B cell (primary cell): ENCODE measurements around the gene NDEL1. TPM values are rescaled to one million over a fixed set of nuclear protein-coding genes. Genes with fewer than 3 reads are reported as not detected.
"Not testable (repeated sequence)": the region's sequence is repeated elsewhere in the genome, so short reads cannot be mapped to it uniquely, and the experiment has no call there.

Source experiments
- ATAC-seq: fragments of 200-7000 bp; cut with Tn5 transposase; one replicate; pipeline ENCODE4 v1.10.0; 2021; ENCODE audit warnings: low read depth, mild to moderate bottlenecking, moderate number of reproducible peaks, moderate library complexity
- CTCF ChIA-PET: fragments of 350-600 bp; sonication (Branson Sonifier 250); formaldehyde crosslinking; loops from one replicate; lab custom pipeline; 2021; ENCODE audit warnings: antibody characterized with exemption, inconsistent platforms; lab: Charles Lee
- POLR2A ChIA-PET: fragments of 350-600 bp; sonication (Branson Sonifier 250); formaldehyde crosslinking; loops from one replicate; lab custom pipeline; 2021; ENCODE audit warnings: antibody characterized with exemption; lab: Charles Lee
- DNase-seq: peaks from one replicate; pipeline ENCODE4 v3.0.0; 2013
- H2AFZ ChIP-seq: 2 replicates; pipeline ENCODE4 v1.6.1; 2012; ENCODE audit warnings: mild to moderate bottlenecking, low read depth, low read length; ENCODE audit not compliant: insufficient read depth, poor library complexity, severe bottlenecking
- H3K27ac ChIP-seq, 2 donors: 1 replicate in 1 of 2; 2 replicates in 1 of 2; pipeline ENCODE4 v1.5.1; 2012 to 2013; ENCODE audit warnings: low read length in 2 of 2, mild to moderate bottlenecking in 2 of 2, moderate library complexity in 1 of 2
- H3K27me3 ChIP-seq, 4 experiments: fragments of 200-600 bp in 1 of 4; sonication (generic) in 1 of 4; replicated peaks in 1 of 4; 1 replicate in 2 of 4; 2 replicates in 2 of 4; pipeline versions ENCODE4 v1.6.1 to v1.7.0; 2013 to 2016; ENCODE audit warnings: low read length in 3 of 4, mild to moderate bottlenecking in 2 of 4, mixed read lengths in 1 of 4, moderate library complexity in 1 of 4; ENCODE audit not compliant: insufficient read depth in 4 of 4, control insufficient read depth in 3 of 4; ENCODE audit errors: control extremely low read depth in 1 of 4
- H3K36me3 ChIP-seq, 2 experiments: replicated peaks in 1 of 2; 1 replicate in 1 of 2; 2 replicates in 1 of 2; pipeline versions ENCODE4 v1.6.1 to v1.7.1; 2013; ENCODE audit warnings: low read length in 1 of 2; ENCODE audit not compliant: insufficient read depth in 2 of 2, control insufficient read depth in 1 of 2; ENCODE audit errors: control extremely low read depth in 1 of 2, extremely low read depth in 1 of 2
- H3K4me1 ChIP-seq, 2 donors: fragments of 200-600 bp in 1 of 2; sonication (generic) in 1 of 2; 1 replicate in 1 of 2; 2 replicates in 1 of 2; pipeline versions ENCODE4 v1.5.1 to v1.6.1; 2013 to 2017; ENCODE audit warnings: low read length in 2 of 2; ENCODE audit not compliant: control insufficient read depth in 2 of 2, insufficient read depth in 2 of 2
- H3K4me2 ChIP-seq: replicated peaks from 2 replicates; pipeline ENCODE3; 2012; ENCODE audit warnings: mild to moderate bottlenecking, low read depth, low read length; ENCODE audit not compliant: poor library complexity, severe bottlenecking
- H3K4me3 ChIP-seq, 5 experiments: fragments of 200-600 bp in 1 of 5; sonication (generic) in 1 of 5; 1 replicate in 3 of 5; 2 replicates in 2 of 5; pipeline versions ENCODE4 v1.5.1 to v1.7.0; 2011 to 2016; ENCODE audit warnings: low read length in 4 of 5, mild to moderate bottlenecking in 4 of 5, low read depth in 2 of 5, control low read depth in 1 of 5, moderate library complexity in 1 of 5; ENCODE audit not compliant: insufficient read depth in 1 of 5; ENCODE audit errors: control extremely low read depth in 1 of 5, extremely low read depth in 1 of 5
- H3K79me2 ChIP-seq: fragments of 200-600 bp; sonication (generic); one replicate; pipeline ENCODE4 v1.6.0; 2016; ENCODE audit warnings: low read length; ENCODE audit not compliant: control insufficient read depth, insufficient read depth
- H3K9ac ChIP-seq: fragments of 200-600 bp; sonication (generic); 2 replicates; pipeline ENCODE4 v1.6.1; 2017; ENCODE audit warnings: mild to moderate bottlenecking, low read length, moderate library complexity
- H3K9me3 ChIP-seq, 3 donors: one replicate each; pipeline versions ENCODE4 v1.6.1 to v1.7.1; 2013; ENCODE audit warnings: low read length in 2 of 3; ENCODE audit not compliant: control insufficient read depth in 2 of 3, insufficient read depth in 1 of 3; ENCODE audit errors: control extremely low read depth in 1 of 3
- H4K20me1 ChIP-seq: 2 replicates; pipeline ENCODE4 v1.6.0; 2012; ENCODE audit warnings: mild to moderate bottlenecking, low read length; ENCODE audit not compliant: insufficient read depth, control insufficient read depth, poor library complexity, severe bottlenecking
- H3K27ac Mint-ChIP-seq: one replicate; pipeline ENCODE4 v1.8.0; 2021; ENCODE audit warnings: mixed read lengths
- H3K27me3 Mint-ChIP-seq: one replicate; pipeline ENCODE4 v1.8.0; 2021; ENCODE audit warnings: mixed read lengths
- H3K4me1 Mint-ChIP-seq: one replicate; pipeline ENCODE4 v1.8.0; 2021; ENCODE audit warnings: mixed read lengths
- H3K4me3 Mint-ChIP-seq: one replicate; pipeline ENCODE4 v1.8.0; 2021; ENCODE audit warnings: mixed read lengths
- H3K9me3 Mint-ChIP-seq: one replicate; pipeline ENCODE4 v1.8.0; 2022; ENCODE audit warnings: mixed read lengths; ENCODE audit not compliant: insufficient read depth
- CTCF ChIP-seq: fragments of 200-600 bp; IDR thresholded peaks from one replicate; pipeline ENCODE4 v1.8.0; 2022; ENCODE audit warnings: antibody characterized with exemption, mild to moderate bottlenecking
- EZH2 ChIP-seq: IDR thresholded peaks from 2 replicates; pipeline ENCODE4 v1.6.1; 2012; ENCODE audit warnings: borderline replicate concordance, low read depth, mild to moderate bottlenecking, moderate library complexity, low read length; ENCODE audit not compliant: insufficient read depth, poor library complexity, severe bottlenecking
- WGBS: methylation state at CpG from one replicate; pipeline ENCODE4 v1.1.5; 2013; ENCODE audit warnings: missing lambda C conversion rate; ENCODE audit not compliant: insufficient coverage; 5-methylcytosine and 5-hydroxymethylcytosine counted together
- intact Hi-C: fragments of 100-400 bp; cut with micrococcal nuclease; formaldehyde crosslinking; loops from one replicate; pipeline ENCODE4 v1.10.0; 2022
- polyA plus RNA-seq: library from polyadenylated mRNA; depleted of rRNA; stranded (reverse); fragments of >200 nt; gene quantifications from 2 replicates; pipeline ENCODE4 v1.2.3, GENCODE V29; 2012
- total RNA-seq, 2 donors: library from RNA; stranded (reverse); fragments of 120-200 nt in 1 of 2; gene quantifications; 1 replicate in 1 of 2; 2 replicates in 1 of 2; pipeline versions ENCODE4 v1.2.3 to v1.2.4, GENCODE V29; 2013 to 2022

The NDEL1 gene
- total and polyA plus RNA-seq, 2 donors (not counting 1 experiment from before 2014, with no cell fraction given) = 30.2 to 108 TPM

DNA sequence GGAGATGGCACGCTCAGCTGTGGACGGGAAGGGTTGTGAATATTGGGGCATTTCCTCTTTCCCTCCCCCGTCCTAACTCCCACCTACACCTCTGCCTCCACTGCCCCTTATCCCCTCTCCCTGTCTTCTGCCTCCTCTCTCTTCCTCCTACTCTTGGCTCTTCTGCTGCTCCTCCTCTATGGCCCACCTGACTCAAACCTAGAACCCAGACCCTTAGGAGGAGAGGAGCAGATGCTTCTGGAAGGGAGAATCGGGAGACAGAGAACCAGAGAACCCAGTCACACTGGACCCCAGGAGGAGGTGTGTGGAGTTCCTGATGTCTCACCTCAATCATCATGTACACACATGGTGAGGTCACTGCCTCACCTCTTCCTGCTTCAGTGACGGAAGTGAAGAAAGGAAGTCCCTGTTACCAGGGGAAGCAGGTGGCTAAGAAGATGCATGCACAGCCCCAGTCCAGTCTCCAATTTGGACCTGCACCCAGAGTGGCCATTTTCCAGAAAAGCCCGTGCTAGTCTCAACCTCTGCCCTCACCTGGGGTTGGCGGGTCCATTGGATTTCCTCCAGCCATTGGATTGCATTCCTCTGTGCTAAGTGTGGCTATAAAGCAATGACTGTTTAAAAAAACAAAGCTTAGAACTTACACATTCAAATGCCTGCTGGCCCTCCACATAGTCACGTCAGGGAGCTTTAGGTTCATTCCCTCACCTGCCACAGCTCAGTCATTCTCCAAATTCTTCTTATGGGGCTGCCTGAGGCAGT, 42.0 kb upstream of the NDEL1 start:
- Mint-ChIP-seq H3K4me1 (peaks cover 9% of the 10 kb centered on the region), H3K4me3 (peak overlapping the region; percentile 45), H3K27ac (no peak overlapping the region), H3K9me3 (no peaks in the 10 kb centered on the region), H3K27me3 (peaks cover 19% of the 10 kb centered on the region)
- H3K79me2 ChIP-seq = no peaks in the 10 kb centered on the region
- no peak overlapping the region for H3K9ac ChIP-seq
- H3K4me1 ChIP-seq = peaks cover 11 to 14% of the 10 kb centered on the region in 2 donors
- peak overlapping the region; percentile 10 to 21 for H3K27ac ChIP-seq
- H3K36me3 ChIP-seq = no peaks in the 10 kb centered on the region
- H4K20me1 ChIP-seq = no peaks in the 10 kb centered on the region
- DNase-seq (peak; percentile 66), ATAC-seq (peak; percentile 71)
- POLR2A ChIA-PET = no interaction called here
- CTCF ChIA-PET = interaction anchor here (0.7 to 1.8 kb wide), 5 partner anchors 10 to 392 kb away, joined by 3 to 6 read pairs (median 5); no protein-coding TSS in a partner anchor
- WGBS = 33% methylated on average over 3 of the region's 8 CpGs
- H3K27me3 ChIP-seq = peaks cover 0 to 18% (median 8%) of the 10 kb centered on the region in 4 experiments
- no peak for TF ChIP-seq EZH2
- TF ChIP-seq CTCF = no peak
- H3K4me2 ChIP-seq = peak overlapping the region; percentile 52
- intact Hi-C loops = no loop called here
- H3K9me3 ChIP-seq = peaks cover 0 to 19% (median 2%) of the 10 kb centered on the region in 3 donors
- peak overlapping the region; percentile 71 for H2AFZ ChIP-seq
- no peak overlapping the region for H3K4me3 ChIP-seq

DNA sequence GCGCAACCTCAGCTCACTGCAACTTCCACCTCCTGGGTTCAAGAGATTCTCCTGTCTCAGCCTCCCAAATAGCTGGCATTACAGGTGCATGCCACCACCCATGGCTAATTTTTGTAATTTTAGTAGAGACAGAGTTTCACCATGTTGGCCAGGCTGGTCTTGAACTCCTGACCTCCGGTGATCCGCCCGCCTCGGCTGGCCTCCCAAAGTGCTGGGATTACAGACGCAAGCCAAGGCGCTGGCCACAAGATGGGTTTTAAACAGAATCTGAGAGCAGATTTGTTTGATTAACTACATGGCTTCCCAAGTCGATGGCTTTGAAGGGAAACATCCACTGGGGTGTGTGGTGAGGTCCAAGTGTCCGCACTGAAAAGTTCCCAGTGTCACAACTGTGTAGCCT, 41.2 kb upstream of the NDEL1 start:
- POLR2A ChIA-PET, H3K9ac ChIP-seq, DNase-seq, H3K4me2 ChIP-seq, H3K9me3 Mint-ChIP-seq, H3K79me2 ChIP-seq, H3K36me3 ChIP-seq, intact Hi-C loops, H4K20me1 ChIP-seq, H3K4me1 Mint-ChIP-seq, H3K27ac Mint-ChIP-seq, H3K27ac ChIP-seq, H3K4me3 ChIP-seq, H2AFZ ChIP-seq, ATAC-seq, H3K4me3 Mint-ChIP-seq: not testable (repeated sequence)
- Histone ChIP-seq H3K27me3 (peaks cover 0 to 21% (median 10%) of the 10 kb centered on the region in 4 experiments), H3K4me1 (peaks cover 11 to 14% of the 10 kb centered on the region in 2 donors), H3K9me3 (peaks cover 0 to 19% (median 2%) of the 10 kb centered on the region in 3 donors)
- WGBS = 96% methylated on average over 7 of the region's 9 CpGs
- CTCF ChIA-PET = interaction anchor here (0.7 to 1.8 kb wide), 4 partner anchors 15 to 392 kb away, joined by 3 to 6 read pairs (median 4); no protein-coding TSS in a partner anchor
- peaks cover 19% of the 10 kb centered on the region for H3K27me3 Mint-ChIP-seq
